ENCODE data around the gene TRIM37. TPM values are rescaled to one million over a fixed set of nuclear protein-coding genes. Genes with fewer than 3 reads are reported as not detected.
"Not testable (repeated sequence)": the region's sequence is repeated elsewhere in the genome, so short reads cannot be mapped to it uniquely, and the experiment has no call there.

The TRIM37 gene
- polyA plus RNA-seq, 1 experiment = 20.9 TPM

GRCh38 chr17:58956997-58957724 lies 149.5 kb downstream of the TRIM37 start:
- no peaks in the 10 kb centered on the region for H3K27me3 ChIP-seq (ENCODE audit: control insufficient read depth, insufficient read depth, low read length)
- H3K36me3 ChIP-seq (ENCODE audit: control insufficient read depth, insufficient read depth, low read length) = no peaks in the 10 kb centered on the region
- ChIA-PET CTCF (no interaction called here), POLR2A (no interaction called here)
- DNase-seq (ENCODE audit: low read depth) = no peak
- H3K4me3 ChIP-seq (ENCODE audit: low read depth, low read length) = no peak overlapping the region
- TF ChIP-seq CTCF (IDR thresholded peaks at IDR 0.05; ENCODE audit: insufficient read depth, low read depth, low read length) = no peak

- POLR2A ChIA-PET; CTCF ChIA-PET; H3K4me3 ChIP-seq (ENCODE audit: low read depth, low read length); H3K36me3 ChIP-seq (ENCODE audit: control insufficient read depth, insufficient read depth, low read length); H3K27me3 ChIP-seq (ENCODE audit: control insufficient read depth, insufficient read depth, low read length); DNase-seq (ENCODE audit: low read depth): not testable (repeated sequence)
Observed at GRCh38 chr17:58954358-58954757, 152.3 kb downstream of the TRIM37 start.

- H3K36me3 ChIP-seq (ENCODE audit: control insufficient read depth, insufficient read depth, low read length) = no peaks in the 10 kb centered on the region
- POLR2A ChIA-PET = no interaction called here
- H3K27me3 ChIP-seq (ENCODE audit: control insufficient read depth, insufficient read depth, low read length) = no peaks in the 10 kb centered on the region
- CTCF ChIA-PET = no interaction called here
- H3K4me3 ChIP-seq (ENCODE audit: low read depth, low read length) = no peak overlapping the region
- DNase-seq (ENCODE audit: low read depth) = no peak
- no peak for TF ChIP-seq CTCF (IDR thresholded peaks at IDR 0.05; ENCODE audit: insufficient read depth, low read depth, low read length)
Observed at GRCh38 chr17:58947824-58948223, 158.9 kb downstream of the TRIM37 start.

- CTCF ChIA-PET = no interaction called here
- Histone ChIP-seq H3K27me3 (ENCODE audit: control insufficient read depth, insufficient read depth, low read length) (no peaks in the 10 kb centered on the region), H3K36me3 (ENCODE audit: control insufficient read depth, insufficient read depth, low read length) (no peaks in the 10 kb centered on the region), H3K4me3 (ENCODE audit: low read depth, low read length) (no peak overlapping the region)
- TF ChIP-seq CTCF (IDR thresholded peaks at IDR 0.05; ENCODE audit: insufficient read depth, low read depth, low read length) = no peak
- no peak for DNase-seq (ENCODE audit: low read depth)
- POLR2A ChIA-PET = no interaction called here
Observed at GRCh38 chr17:58947411-58947810, 159.3 kb downstream of the TRIM37 start.

GRCh38 chr17:58944166-58944565 lies 162.5 kb downstream of the TRIM37 start:
- CTCF ChIA-PET = no interaction called here
- DNase-seq (ENCODE audit: low read depth) = no peak
- TF ChIP-seq CTCF (IDR thresholded peaks at IDR 0.05; ENCODE audit: insufficient read depth, low read depth, low read length) = no peak
- H3K36me3 ChIP-seq (ENCODE audit: control insufficient read depth, insufficient read depth, low read length) = no peaks in the 10 kb centered on the region
- H3K27me3 ChIP-seq (ENCODE audit: control insufficient read depth, insufficient read depth, low read length) = no peaks in the 10 kb centered on the region
- no peak overlapping the region for H3K4me3 ChIP-seq (ENCODE audit: low read depth, low read length)
- POLR2A ChIA-PET = no interaction called here

GRCh38 chr17:58936295-58936694 lies 170.4 kb downstream of the TRIM37 start:
- no peak for DNase-seq (ENCODE audit: low read depth)
- Histone ChIP-seq H3K36me3 (ENCODE audit: control insufficient read depth, insufficient read depth, low read length) (no peaks in the 10 kb centered on the region), H3K4me3 (ENCODE audit: low read depth, low read length) (no peak overlapping the region), H3K27me3 (ENCODE audit: control insufficient read depth, insufficient read depth, low read length) (no peaks in the 10 kb centered on the region)
- ChIA-PET CTCF (no interaction called here), POLR2A (interaction anchor here (0.6 kb wide), 1 partner anchor 134 kb away, joined by 4 read pairs; no protein-coding TSS in a partner anchor)
- no peak for TF ChIP-seq CTCF (IDR thresholded peaks at IDR 0.05; ENCODE audit: insufficient read depth, low read depth, low read length)
